Thoracic aorta (tissue), 2 donors: ENCODE results near the gene FIP1L1. TPM values are rescaled to one million over a fixed set of nuclear protein-coding genes. Genes with fewer than 3 reads are reported as not detected.

ENCODE experiments used
- ATAC-seq: fragments of 150-250 bp; one replicate; pipeline ENCODE4 v1.8.0; 2017; ENCODE audit warnings: low read depth; ENCODE audit not compliant: insufficient number of reproducible peaks, low FRiP score
- DNase-seq: peaks from one replicate; pipeline ENCODE4 v3.0.0-alpha.2; 2020; ENCODE audit warnings: low spot score
- H3K27ac ChIP-seq, 2 donors: fragments of 200-600 bp; sonication (generic); 1 replicate in 1 of 2; 2 replicates in 1 of 2; pipeline ENCODE4 v1.5.1; 2016; ENCODE audit warnings: mild to moderate bottlenecking in 2 of 2, moderate library complexity in 2 of 2
- H3K27me3 ChIP-seq: fragments of 200-600 bp; sonication (generic); replicated peaks from 2 replicates; pipeline ENCODE4 v1.6.0; 2016; ENCODE audit warnings: mild to moderate bottlenecking; ENCODE audit not compliant: insufficient read depth
- H3K36me3 ChIP-seq: fragments of 200-600 bp; sonication (generic); one replicate; pipeline ENCODE4 v1.5.1; 2016
- H3K4me1 ChIP-seq, 2 donors: fragments of 200-600 bp; sonication (generic); 1 replicate in 1 of 2; 2 replicates in 1 of 2; pipeline versions ENCODE4 v1.5.1 to v1.6.0; 2016; ENCODE audit warnings: low read depth in 2 of 2, mild to moderate bottlenecking in 1 of 2; ENCODE audit not compliant: control insufficient read depth in 1 of 2
- H3K4me3 ChIP-seq: fragments of 200-600 bp; sonication (generic); 2 replicates; pipeline ENCODE4 v1.5.1; 2016; ENCODE audit warnings: mild to moderate bottlenecking
- H3K9me3 ChIP-seq: fragments of 200-600 bp; sonication (generic); 2 replicates; pipeline ENCODE4 v1.5.1; 2016
- CTCF ChIP-seq: fragments of 200-600 bp; sonication (generic); IDR thresholded peaks from one replicate; pipeline ENCODE4 v1.5.1; 2019; ENCODE audit warnings: antibody characterized with exemption
- total RNA-seq, 2 donors: library from RNA; depleted of rRNA; stranded (reverse); fragments of >200 nt; gene quantifications; one replicate each; pipeline versions ENCODE4 v1.1.0 to v1.2.3, GENCODE V29; 2016

Gene FIP1L1
- total RNA-seq, 2 donors from 2014 or later = 29.5 to 57.9 TPM

GRCh38 chr4:53483250-53483649 lies 105.8 kb downstream of the FIP1L1 start:
- H3K4me1 ChIP-seq = no peaks in the 10 kb centered on the region
- TF ChIP-seq CTCF = no peak
- no peak overlapping the region for H3K4me3 ChIP-seq
- H3K36me3 ChIP-seq = no peaks in the 10 kb centered on the region
- DNase-seq (no peak), ATAC-seq (no peak)
- no peaks in the 10 kb centered on the region for H3K27me3 ChIP-seq
- no peaks in the 10 kb centered on the region for H3K9me3 ChIP-seq
- no peak overlapping the region for H3K27ac ChIP-seq

- no peak for TF ChIP-seq CTCF
- H3K9me3 ChIP-seq = no peaks in the 10 kb centered on the region
- DNase-seq (no peak), ATAC-seq (no peak)
- no peaks in the 10 kb centered on the region for H3K36me3 ChIP-seq
- H3K27ac ChIP-seq = peak overlapping the region in 1 of 2 donors; percentile 23
- no peaks in the 10 kb centered on the region for H3K4me1 ChIP-seq
- no peaks in the 10 kb centered on the region for H3K27me3 ChIP-seq
- H3K4me3 ChIP-seq = no peak overlapping the region
Measured at GRCh38 chr4:53484911-53485657, 107.6 kb downstream of the FIP1L1 start.

GRCh38 chr4:53485658-53486040 lies 108.2 kb downstream of the FIP1L1 start:
- H3K4me3 ChIP-seq = no peak overlapping the region
- no peak overlapping the region for H3K27ac ChIP-seq
- ATAC-seq (no peak), DNase-seq (no peak)
- H3K27me3 ChIP-seq = no peaks in the 10 kb centered on the region
- H3K9me3 ChIP-seq = no peaks in the 10 kb centered on the region
- no peaks in the 10 kb centered on the region for H3K4me1 ChIP-seq
- no peak for TF ChIP-seq CTCF
- H3K36me3 ChIP-seq = no peaks in the 10 kb centered on the region

- DNase-seq (no peak), ATAC-seq (no peak)
- Histone ChIP-seq H3K27me3 (no peaks in the 10 kb centered on the region), H3K4me1 (peaks cover 0 to 4% of the 10 kb centered on the region in 2 donors), H3K9me3 (no peaks in the 10 kb centered on the region), H3K4me3 (no peak overlapping the region), H3K36me3 (no peaks in the 10 kb centered on the region), H3K27ac (no peak overlapping the region)
- TF ChIP-seq CTCF = no peak
Measured at GRCh38 chr4:53487766-53488165, 110.3 kb downstream of the FIP1L1 start.

GRCh38 chr4:53489279-53489889 lies 111.9 kb downstream of the FIP1L1 start:
- ATAC-seq (no peak), DNase-seq (no peak)

More at GRCh38 chr4:53489279-53489889, 111.9 kb downstream of the FIP1L1 start:
- H3K9me3 ChIP-seq = no peaks in the 10 kb centered on the region
- H3K4me1 ChIP-seq = peaks cover 0 to 4% of the 10 kb centered on the region in 2 donors
- TF ChIP-seq CTCF = no peak
- H3K4me3 ChIP-seq = no peak overlapping the region
- no peaks in the 10 kb centered on the region for H3K27me3 ChIP-seq
- no peak overlapping the region for H3K27ac ChIP-seq
- no peaks in the 10 kb centered on the region for H3K36me3 ChIP-seq
